SU-DHL-6 (cell line): ENCODE measurements around the gene CACNA1C.

ENCODE experiments used
- H2AFZ ChIP-seq: fragments of 200-600 bp; sonication (generic); 2 replicates; pipeline ENCODE4 v1.6.1; 2014; ENCODE audit warnings: low read depth, mild to moderate bottlenecking, moderate library complexity, mixed read lengths, antibody characterized with exemption, low read length; ENCODE audit not compliant: severe bottlenecking
- H3F3A ChIP-seq: fragments of 200-600 bp; shearing (Covaris generic); 2 replicates; pipeline ENCODE4 v1.6.0; 2016; ENCODE audit warnings: antibody characterized with exemption, mild to moderate bottlenecking; ENCODE audit not compliant: insufficient read depth
- H3K27ac ChIP-seq: fragments of 200-600 bp; sonication (generic); 2 replicates; pipeline ENCODE4 v1.5.1; 2016; ENCODE audit warnings: low read depth, mild to moderate bottlenecking, low read length, moderate library complexity, mixed read lengths
- H3K27me3 ChIP-seq: fragments of 200-600 bp; sonication (generic), shearing (Covaris generic); 2 replicates; pipeline ENCODE4 v1.6.0; 2014; ENCODE audit warnings: mild to moderate bottlenecking, low read length
- H3K36me3 ChIP-seq: fragments of 200-600 bp; sonication (generic); 2 replicates; pipeline ENCODE4 v1.6.1; 2014; ENCODE audit warnings: mild to moderate bottlenecking, low read length, mixed read lengths
- H3K4me2 ChIP-seq: fragments of 300-600, 200-600 bp; shearing (Covaris generic), sonication (generic); 2 replicates; pipeline ENCODE4 v1.6.0; 2014; ENCODE audit warnings: low read length, low read depth, mild to moderate bottlenecking; ENCODE audit not compliant: poor library complexity, severe bottlenecking
- H3K4me3 ChIP-seq: fragments of 200-600 bp; sonication (generic); 2 replicates; pipeline ENCODE4 v1.5.1; 2014; ENCODE audit warnings: antibody characterized with exemption, low read length, mild to moderate bottlenecking, mixed read lengths; ENCODE audit not compliant: insufficient read depth, poor library complexity, severe bottlenecking
- H3K79me2 ChIP-seq: fragments of 200-600 bp; sonication (generic); 2 replicates; pipeline ENCODE4 v1.6.1; 2014; ENCODE audit warnings: mild to moderate bottlenecking, low read length, moderate library complexity; ENCODE audit not compliant: insufficient read depth
- H3K9ac ChIP-seq: fragments of 200-600 bp; sonication (generic); 2 replicates; pipeline ENCODE4 v1.7.0; 2014; ENCODE audit warnings: mild to moderate bottlenecking, low read length
- H3K9me2 ChIP-seq: fragments of 200-600 bp; sonication (generic); replicated peaks from 2 replicates; pipeline ENCODE4 v1.6.1; 2014; ENCODE audit warnings: low read length; ENCODE audit not compliant: insufficient read depth
- H3K9me3 ChIP-seq: fragments of 200-600 bp; sonication (generic); 2 replicates; pipeline ENCODE4 v1.6.1; 2014; ENCODE audit warnings: low read length, mixed read lengths; ENCODE audit not compliant: insufficient read depth
- H4K20me1 ChIP-seq: fragments of 200-600 bp; sonication (generic); 2 replicates; pipeline ENCODE4 v1.6.1; 2014; ENCODE audit warnings: low read depth, mild to moderate bottlenecking, antibody characterized with exemption, low read length, moderate library complexity, mixed read lengths
- CTCF ChIP-seq: fragments of 200-600 bp; sonication (generic); IDR thresholded peaks from one replicate; pipeline ENCODE4 v1.5.1; 2017; ENCODE audit warnings: antibody characterized with exemption, mild to moderate bottlenecking, low read length, moderate library complexity; ENCODE audit not compliant: insufficient read depth, poor library complexity, severe bottlenecking
- EZH2phosphoT487 ChIP-seq: fragments of 200-600 bp; sonication (generic), shearing (Covaris generic); conservative IDR thresholded peaks from 2 replicates; pipeline ENCODE4 v1.6.1; 2018; ENCODE audit warnings: mild to moderate bottlenecking, antibody characterized with exemption, low read length, moderate library complexity, mixed read lengths

Gene CACNA1C

GRCh38 chr12:2397356-2398045 lies 344.7 kb downstream of the CACNA1C start:
- TF ChIP-seq CTCF (no peak), EZH2phosphoT487 (no peak)
- H3K36me3 ChIP-seq, result no peaks in the 10 kb centered on the region
- H3F3A ChIP-seq, result no peaks in the 10 kb centered on the region
- no peak overlapping the region for H3K9ac ChIP-seq
- H3K4me3 ChIP-seq, result no peak overlapping the region
- H4K20me1 ChIP-seq, result no peaks in the 10 kb centered on the region
- no peaks in the 10 kb centered on the region for H3K27me3 ChIP-seq
- H2AFZ ChIP-seq, result no peak overlapping the region
- H3K9me2 ChIP-seq, result no peaks in the 10 kb centered on the region
- no peak overlapping the region for H3K4me2 ChIP-seq
- no peaks in the 10 kb centered on the region for H3K9me3 ChIP-seq
- no peaks in the 10 kb centered on the region for H3K79me2 ChIP-seq
- H3K27ac ChIP-seq, result no peak overlapping the region

- Histone ChIP-seq H3K4me2 (no peak overlapping the region), H3K79me2 (no peaks in the 10 kb centered on the region), H4K20me1 (no peaks in the 10 kb centered on the region), H3K9ac (no peak overlapping the region), H3K36me3 (no peaks in the 10 kb centered on the region), H3K27ac (no peak overlapping the region), H2AFZ (no peak overlapping the region), H3F3A (no peaks in the 10 kb centered on the region), H3K9me3 (no peaks in the 10 kb centered on the region), H3K9me2 (no peaks in the 10 kb centered on the region), H3K4me3 (no peak overlapping the region), H3K27me3 (no peaks in the 10 kb centered on the region)
- TF ChIP-seq CTCF (no peak), EZH2phosphoT487 (no peak)
Observed at GRCh38 chr12:2401040-2401439, 348.3 kb downstream of the CACNA1C start.

GRCh38 chr12:2402073-2402579 lies 349.3 kb downstream of the CACNA1C start:
- Histone ChIP-seq H3F3A (no peaks in the 10 kb centered on the region), H3K27ac (no peak overlapping the region), H3K4me3 (no peak overlapping the region), H2AFZ (no peak overlapping the region), H3K9me2 (no peaks in the 10 kb centered on the region), H3K36me3 (no peaks in the 10 kb centered on the region), H3K79me2 (no peaks in the 10 kb centered on the region), H3K9ac (no peak overlapping the region), H3K27me3 (0 out of 2 replicates have a peak, but pooled peaks cover 4% of the 10 kb centered on the region), H4K20me1 (no peaks in the 10 kb centered on the region), H3K4me2 (no peak overlapping the region), H3K9me3 (no peaks in the 10 kb centered on the region)
- TF ChIP-seq CTCF (no peak), EZH2phosphoT487 (no peak)
